ENCODE results near the gene CELA1.

CELA1 gene

DNA sequence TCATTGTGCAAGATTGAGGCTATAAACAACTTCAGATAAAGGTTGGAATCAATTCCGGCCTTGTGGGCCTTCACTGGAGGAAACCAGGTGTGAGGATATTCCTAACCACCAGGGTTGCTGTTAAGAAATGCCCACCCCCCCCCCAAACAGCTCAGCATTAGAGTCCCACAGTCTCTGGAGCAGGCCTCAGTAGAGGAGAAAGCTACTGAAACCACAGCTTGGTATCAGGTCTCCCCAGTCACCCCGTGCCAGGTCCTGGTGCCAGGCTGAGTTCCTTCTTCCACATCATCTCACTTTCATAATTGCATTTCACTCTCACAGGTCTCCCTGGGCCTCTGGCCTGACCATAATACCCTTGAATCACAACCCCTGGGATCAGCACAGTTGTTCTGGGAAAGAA lies 32.3 kb upstream of the CELA1 start:
- Mint-ChIP-seq H3K36me3 (ENCODE audit: low read depth) (no peaks in the 10 kb centered on the region), H3K4me3 (no peak overlapping the region), H3K9me3 (no peaks in the 10 kb centered on the region), H3K4me1 (peaks cover 45% of the 10 kb centered on the region), H3K27ac (no peak overlapping the region), H3K27me3 (ENCODE audit: low read depth, poor library complexity) (peaks cover 7% of the 10 kb centered on the region)
- TF ChIP-seq, protein P1, sequence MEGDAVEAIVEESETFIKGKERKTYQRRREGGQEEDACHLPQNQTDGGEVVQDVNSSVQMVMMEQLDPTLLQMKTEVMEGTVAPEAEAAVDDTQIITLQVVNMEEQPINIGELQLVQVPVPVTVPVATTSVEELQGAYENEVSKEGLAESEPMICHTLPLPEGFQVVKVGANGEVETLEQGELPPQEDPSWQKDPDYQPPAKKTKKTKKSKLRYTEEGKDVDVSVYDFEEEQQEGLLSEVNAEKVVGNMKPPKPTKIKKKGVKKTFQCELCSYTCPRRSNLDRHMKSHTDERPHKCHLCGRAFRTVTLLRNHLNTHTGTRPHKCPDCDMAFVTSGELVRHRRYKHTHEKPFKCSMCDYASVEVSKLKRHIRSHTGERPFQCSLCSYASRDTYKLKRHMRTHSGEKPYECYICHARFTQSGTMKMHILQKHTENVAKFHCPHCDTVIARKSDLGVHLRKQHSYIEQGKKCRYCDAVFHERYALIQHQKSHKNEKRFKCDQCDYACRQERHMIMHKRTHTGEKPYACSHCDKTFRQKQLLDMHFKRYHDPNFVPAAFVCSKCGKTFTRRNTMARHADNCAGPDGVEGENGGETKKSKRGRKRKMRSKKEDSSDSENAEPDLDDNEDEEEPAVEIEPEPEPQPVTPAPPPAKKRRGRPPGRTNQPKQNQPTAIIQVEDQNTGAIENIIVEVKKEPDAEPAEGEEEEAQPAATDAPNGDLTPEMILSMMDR (IDR thresholded peaks at IDR 0.05) = no peak
- no peak for DNase-seq

DNA sequence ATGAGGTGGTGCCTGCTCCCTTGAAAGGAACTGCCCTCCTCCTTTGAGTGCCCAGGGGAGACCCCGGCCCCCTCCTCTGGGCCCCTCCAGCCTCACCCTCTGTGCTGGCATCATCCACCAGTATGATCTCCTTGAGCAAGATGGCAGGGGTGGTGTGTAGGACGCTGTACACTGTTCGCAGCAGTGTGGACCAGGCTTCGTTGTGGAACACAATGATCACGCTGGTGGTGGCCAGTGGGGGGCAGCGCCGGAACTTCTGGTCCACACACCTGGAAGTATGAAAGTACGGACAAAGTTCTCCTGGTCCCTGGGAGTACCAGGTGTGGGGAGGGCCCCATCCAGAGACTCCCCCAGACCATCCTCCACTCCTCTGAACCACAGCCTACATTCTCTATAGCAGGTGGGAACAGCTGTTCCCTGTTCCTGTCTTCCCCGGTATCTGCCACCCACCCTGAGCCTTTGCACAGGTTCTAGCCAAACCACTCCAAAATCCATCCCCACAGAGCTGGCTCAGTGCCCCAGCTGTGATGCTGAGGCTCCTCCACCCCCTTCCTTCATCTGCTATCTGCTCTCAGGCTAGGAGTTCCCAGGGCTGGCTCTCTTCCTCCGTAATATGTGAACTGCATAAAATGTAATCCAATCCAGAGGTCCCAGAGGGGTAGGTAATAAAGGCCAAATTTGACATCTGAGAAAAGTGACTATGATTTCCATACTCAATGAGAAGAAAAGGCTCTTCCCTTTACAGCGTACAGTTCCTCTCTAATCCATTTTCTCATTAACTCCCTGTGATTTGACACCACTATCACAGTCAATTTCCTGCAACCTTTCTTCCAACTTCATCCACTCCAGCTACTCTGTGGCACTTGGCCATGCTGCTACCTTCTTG lies 30.9 kb upstream of the CELA1 start:
- peaks cover 45% of the 10 kb centered on the region for H3K4me1 Mint-ChIP-seq
- H3K4me3 Mint-ChIP-seq = no peak overlapping the region
- H3K27ac Mint-ChIP-seq = no peak overlapping the region
- H3K27me3 Mint-ChIP-seq (ENCODE audit: low read depth, poor library complexity) = peaks cover 7% of the 10 kb centered on the region
- TF ChIP-seq, protein P1 (IDR thresholded peaks at IDR 0.05) = no peak
- no peaks in the 10 kb centered on the region for H3K9me3 Mint-ChIP-seq
- H3K36me3 Mint-ChIP-seq (ENCODE audit: low read depth) = no peaks in the 10 kb centered on the region
- no peak for DNase-seq

DNA sequence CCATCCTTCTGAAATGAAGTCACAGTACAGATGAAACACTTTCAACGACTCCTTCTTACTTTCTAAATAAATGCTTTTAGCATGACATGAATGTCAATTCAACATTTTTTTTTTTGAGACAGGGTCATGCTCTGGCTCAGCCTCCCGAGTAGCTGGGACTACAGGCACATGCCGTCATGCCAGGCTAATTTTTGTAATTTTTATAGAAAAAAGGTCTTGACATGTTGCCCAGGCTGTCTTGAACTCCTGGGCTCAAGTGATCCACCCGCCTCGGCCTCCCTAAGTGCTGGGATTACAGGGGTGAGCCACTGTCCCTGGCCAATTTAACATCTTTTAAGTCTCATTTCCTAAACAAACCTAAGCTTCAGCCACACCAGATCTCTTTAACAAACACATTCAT lies 28.4 kb upstream of the CELA1 start:
- TF ChIP-seq, protein P1 (IDR thresholded peaks at IDR 0.05) = no peak
- Mint-ChIP-seq H3K4me1 (peaks cover 59% of the 10 kb centered on the region), H3K27ac (no peak overlapping the region), H3K36me3 (ENCODE audit: low read depth) (no peaks in the 10 kb centered on the region), H3K4me3 (no peak overlapping the region), H3K27me3 (ENCODE audit: low read depth, poor library complexity) (peaks cover 4% of the 10 kb centered on the region), H3K9me3 (no peaks in the 10 kb centered on the region)
- DNase-seq = no peak

DNA sequence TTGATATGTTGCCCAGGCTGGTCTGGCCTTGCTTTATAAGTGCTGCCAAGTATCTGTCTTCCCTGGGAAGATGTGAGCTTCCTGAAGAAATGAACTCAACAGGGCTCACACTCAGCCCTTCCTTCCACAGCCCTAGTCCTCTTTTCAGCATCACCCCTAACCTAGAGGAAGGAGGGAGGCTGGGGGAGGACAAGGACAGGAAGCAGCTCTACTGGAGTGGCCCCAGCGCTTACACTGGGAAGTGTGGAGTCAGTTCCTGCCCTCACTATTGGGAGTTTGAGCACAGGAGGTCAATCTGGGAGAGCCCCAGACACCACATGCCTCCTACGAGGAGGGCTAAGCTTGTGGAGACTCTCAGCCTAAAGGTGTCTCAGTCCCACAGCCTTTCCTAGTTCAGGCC lies 27.9 kb upstream of the CELA1 start:
- H3K4me3 Mint-ChIP-seq = no peak overlapping the region
- H3K27ac Mint-ChIP-seq = no peak overlapping the region
- peaks cover 64% of the 10 kb centered on the region for H3K4me1 Mint-ChIP-seq
- no peak for DNase-seq
- no peaks in the 10 kb centered on the region for H3K9me3 Mint-ChIP-seq
- H3K36me3 Mint-ChIP-seq (ENCODE audit: low read depth) = no peaks in the 10 kb centered on the region
- no peaks in the 10 kb centered on the region for H3K27me3 Mint-ChIP-seq (ENCODE audit: low read depth, poor library complexity)
- TF ChIP-seq, protein P1 (IDR thresholded peaks at IDR 0.05) = no peak

DNA sequence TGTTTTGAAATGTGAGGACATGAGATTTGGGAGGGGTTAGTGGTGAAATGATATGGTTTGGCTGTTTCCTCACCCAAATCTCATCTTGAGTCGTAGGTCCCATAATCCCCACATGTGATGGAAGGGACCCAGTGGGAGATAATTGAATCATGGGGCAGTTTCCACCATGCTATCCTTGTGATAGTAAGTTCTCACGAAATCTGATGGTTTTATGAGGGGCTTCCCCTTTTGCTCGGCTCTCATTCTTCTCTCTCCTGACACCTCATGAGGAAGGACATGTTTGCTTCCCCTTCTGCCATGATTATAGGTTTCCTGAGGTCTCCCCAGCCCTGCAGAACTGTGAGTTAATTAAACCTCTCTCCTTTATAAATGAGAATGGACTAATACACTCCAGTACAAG lies 26.7 kb upstream of the CELA1 start:
- TF ChIP-seq, protein P1 (IDR thresholded peaks at IDR 0.05) = no peak
- H3K27ac Mint-ChIP-seq = no peak overlapping the region
- H3K9me3 Mint-ChIP-seq = no peaks in the 10 kb centered on the region
- H3K27me3 Mint-ChIP-seq (ENCODE audit: low read depth, poor library complexity) = no peaks in the 10 kb centered on the region
- H3K36me3 Mint-ChIP-seq (ENCODE audit: low read depth) = no peaks in the 10 kb centered on the region
- no peak for DNase-seq
- H3K4me1 Mint-ChIP-seq = peaks cover 71% of the 10 kb centered on the region
- H3K4me3 Mint-ChIP-seq = no peak overlapping the region

DNA sequence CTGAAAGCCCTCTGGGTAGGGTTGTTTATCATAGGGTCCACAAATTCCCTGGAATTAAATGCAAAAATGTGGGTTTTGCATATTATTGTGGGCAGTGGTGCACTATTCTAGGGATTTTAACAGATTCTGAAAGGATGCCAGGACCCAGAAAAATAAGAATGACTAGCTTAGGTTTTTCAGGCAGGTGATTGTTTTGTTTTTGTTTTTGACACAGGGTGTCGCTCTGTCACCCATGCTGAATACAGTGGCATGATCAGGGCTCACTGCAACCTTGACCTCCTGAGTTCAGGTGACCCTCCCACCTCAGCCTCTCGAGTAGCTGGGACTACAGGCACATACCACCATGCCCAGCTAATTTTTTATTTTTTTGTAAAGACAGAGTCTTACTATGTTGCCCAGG lies 25.5 kb upstream of the CELA1 start:
- no peaks in the 10 kb centered on the region for H3K36me3 Mint-ChIP-seq (ENCODE audit: low read depth)

More for the DNA sequence above, 25.5 kb upstream of the CELA1 start:
- Mint-ChIP-seq H3K4me1 (peaks cover 67% of the 10 kb centered on the region), H3K4me3 (peak overlapping the region; percentile 67), H3K9me3 (no peaks in the 10 kb centered on the region), H3K27me3 (ENCODE audit: low read depth, poor library complexity) (no peaks in the 10 kb centered on the region), H3K27ac (peak overlapping the region; percentile 99)
- DNase-seq = no peak
- TF ChIP-seq, protein P1 (IDR thresholded peaks at IDR 0.05) = no peak

Measured in nephron progenitor cell (in vitro differentiated cells).